ENCODE measurements around the gene KHDRBS2.

GRCh38 chr6:62075869-62076268 is 210.2 kb downstream of the KHDRBS2 start:
- TF ChIP-seq CTCF (IDR thresholded peaks at IDR 0.05) (no peak), POLR2A (IDR thresholded peaks at IDR 0.05) (no peak), POLR2AphosphoS5 (IDR thresholded peaks at IDR 0.05) (no peak)
